GM18505 (cell line): ENCODE data around the gene CRIM1.

Experiments used
- ATAC-seq: cut with Tn5 transposase; IDR thresholded peaks from one replicate; pipeline ENCODE4 v1.9.1; 2021; ENCODE audit not compliant: unreplicated experiment
- POLR2A ChIP-seq: IDR thresholded peaks from 4 replicates; pipeline ENCODE4 v1.6.1; 2011; ENCODE audit warnings: borderline replicate concordance; ENCODE audit not compliant: insufficient read depth, insufficient read length; ENCODE audit errors: extremely low read depth

Gene CRIM1

DNA sequence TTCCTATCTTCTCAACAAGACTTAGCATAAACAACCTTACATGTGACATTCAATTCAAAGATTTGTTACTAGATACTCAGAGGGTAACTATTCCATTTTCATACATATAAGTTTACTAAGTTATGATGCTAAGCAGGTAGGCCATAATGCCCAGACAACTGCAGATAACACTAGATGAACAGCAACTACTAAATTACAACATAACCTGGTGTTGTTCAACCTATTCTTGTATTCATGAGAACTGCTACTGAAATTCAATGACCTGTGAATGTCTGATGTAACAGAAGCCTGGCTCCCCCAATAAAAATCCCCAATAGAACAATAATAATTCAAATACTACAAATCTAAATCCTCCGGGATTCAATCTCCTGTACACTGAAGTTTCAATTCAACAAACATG is 217.6 kb downstream of the CRIM1 start:
- no peak for TF ChIP-seq POLR2A
- ATAC-seq, result no peak

DNA sequence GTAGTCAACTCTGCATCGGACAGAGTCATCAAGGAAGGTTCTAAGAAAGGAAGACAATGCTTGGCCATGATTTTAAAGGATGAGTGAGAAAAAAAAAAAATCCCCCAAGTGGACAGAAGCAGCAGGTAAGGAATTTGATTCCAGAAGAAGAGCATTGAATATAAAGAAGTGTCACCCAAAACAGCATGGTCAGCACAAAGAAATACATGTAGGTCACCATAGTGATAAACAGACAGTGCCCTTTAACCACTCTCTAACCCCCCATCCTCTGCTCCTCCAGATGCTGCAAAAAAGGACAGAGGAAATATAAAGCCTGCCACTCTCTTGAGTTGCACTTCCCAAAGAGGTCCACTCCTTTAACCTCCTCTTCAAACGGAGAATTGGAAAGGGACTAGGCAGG is 219.0 kb downstream of the CRIM1 start:
- ATAC-seq, result no peak
- no peak for TF ChIP-seq POLR2A

DNA sequence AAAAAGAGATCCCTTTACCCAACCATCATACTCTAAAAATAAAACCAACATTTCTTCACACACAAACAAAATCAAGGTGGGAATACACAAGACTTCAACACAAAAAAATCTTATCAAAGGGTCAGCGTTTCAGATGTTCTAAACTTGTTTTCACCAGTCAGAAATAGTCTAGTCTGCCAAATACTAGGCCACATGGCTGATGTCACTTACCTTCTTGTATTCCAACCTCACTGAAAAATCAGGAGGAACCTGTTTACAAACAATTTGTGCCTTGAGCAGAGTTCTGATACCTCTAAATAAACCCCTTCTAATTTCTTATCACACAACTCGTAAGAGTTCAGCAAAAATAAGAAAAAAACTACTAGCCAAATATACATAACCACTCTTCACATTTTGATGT is 222.3 kb downstream of the CRIM1 start:
- no peak for ATAC-seq
- TF ChIP-seq POLR2A, result no peak

DNA sequence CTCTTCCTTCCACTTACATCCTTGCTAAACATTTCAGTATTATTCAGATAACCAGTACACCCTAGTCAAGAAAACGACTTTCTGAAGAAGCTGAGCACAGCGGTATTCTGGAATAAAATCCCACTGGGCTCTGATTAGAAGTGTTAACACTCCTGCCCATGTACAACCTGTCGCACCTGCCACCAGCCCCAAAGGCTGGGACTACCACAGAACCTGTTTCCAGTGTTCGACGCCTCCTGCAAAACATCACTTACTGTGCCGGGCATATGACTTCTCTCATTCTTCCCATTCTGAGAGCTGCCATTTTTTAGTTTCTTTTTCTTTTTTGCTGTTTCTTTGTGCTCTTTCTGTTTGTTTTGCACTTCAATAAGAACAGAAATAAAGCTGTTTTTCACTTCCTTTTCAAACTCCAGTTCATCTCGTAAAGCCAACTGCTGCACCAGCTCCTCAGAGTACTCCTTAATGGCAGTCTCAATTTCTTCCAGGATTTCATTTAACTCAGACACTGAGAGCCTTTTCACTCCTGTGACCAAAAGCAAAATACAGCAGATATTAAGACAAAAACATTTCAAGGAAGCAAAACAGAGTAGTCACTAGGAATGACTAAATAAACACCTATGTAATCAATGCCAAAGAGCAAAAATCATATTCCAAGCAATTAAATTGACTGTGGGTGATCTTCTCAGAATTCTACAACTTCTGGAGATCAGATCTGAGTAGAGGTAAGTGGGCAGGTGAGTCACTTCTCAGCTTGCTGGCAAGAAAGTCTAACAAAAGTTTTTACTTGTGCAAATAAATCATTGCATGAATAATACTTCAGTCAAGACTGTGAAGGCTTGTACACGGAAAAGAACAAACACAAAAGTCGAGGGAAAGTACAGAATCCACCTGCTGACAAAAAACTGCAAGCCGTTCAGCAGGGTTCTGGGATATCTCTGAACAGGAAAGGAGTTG is 223.0 kb downstream of the CRIM1 start:
- no peak for ATAC-seq
- TF ChIP-seq POLR2A, result no peak

DNA sequence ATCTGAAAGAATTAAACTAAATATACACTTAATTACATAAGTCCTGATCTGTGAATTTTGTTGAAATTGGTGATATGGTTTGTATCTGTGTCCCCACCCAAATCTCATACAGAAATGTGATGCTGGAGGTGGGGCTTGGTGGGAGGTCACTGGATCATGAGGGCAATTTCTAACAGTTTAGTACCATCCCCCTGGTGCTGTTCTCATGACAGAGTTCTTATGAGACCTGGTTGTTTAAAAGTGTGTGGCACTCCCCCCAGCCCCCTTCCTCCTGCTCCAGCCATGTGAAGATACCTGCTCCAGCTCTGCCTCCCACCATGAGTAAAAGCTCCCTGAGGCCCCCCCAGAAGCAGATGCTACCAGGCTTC is 223.7 kb downstream of the CRIM1 start:
- no peak for ATAC-seq
- TF ChIP-seq POLR2A, result no peak

DNA sequence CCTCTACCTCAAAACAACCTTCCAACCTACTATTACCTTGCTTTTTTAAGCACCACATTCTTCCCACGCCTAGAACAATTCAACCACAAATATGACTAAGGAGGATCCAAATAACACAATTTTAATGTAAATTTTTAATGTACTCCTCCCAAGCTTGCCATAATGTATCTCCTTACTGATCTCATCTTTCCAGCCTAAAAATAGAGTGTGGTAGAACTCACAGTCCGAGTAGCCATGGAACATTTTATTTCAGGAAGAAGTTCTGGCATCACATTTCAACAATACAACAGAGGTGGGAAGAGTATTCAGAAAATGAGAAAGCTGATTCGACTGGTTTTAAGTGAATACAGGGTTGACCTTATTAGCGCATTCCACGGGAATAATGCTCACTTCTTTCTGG is 227.0 kb downstream of the CRIM1 start:
- TF ChIP-seq POLR2A, result no peak
- no peak for ATAC-seq

DNA sequence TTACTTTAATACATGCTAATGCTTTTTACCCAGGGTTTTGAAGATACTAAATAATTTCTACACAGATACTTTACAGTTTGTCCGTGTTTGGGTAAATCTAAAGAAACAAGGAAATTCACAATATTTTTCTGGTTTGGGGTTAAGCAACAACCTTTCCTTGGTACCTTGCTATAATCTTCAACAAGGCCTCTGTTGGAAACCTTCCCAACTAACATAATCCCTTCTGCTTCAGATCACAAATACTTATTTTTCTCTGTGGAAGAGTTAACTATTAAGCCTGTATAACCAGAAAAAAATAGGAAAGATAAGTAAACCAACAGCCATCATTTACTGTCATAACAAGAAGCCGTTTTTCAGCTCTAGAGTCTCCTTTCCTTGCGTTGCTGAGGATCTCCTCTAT is 227.4 kb downstream of the CRIM1 start:
- no peak for TF ChIP-seq POLR2A
- no peak for ATAC-seq

DNA sequence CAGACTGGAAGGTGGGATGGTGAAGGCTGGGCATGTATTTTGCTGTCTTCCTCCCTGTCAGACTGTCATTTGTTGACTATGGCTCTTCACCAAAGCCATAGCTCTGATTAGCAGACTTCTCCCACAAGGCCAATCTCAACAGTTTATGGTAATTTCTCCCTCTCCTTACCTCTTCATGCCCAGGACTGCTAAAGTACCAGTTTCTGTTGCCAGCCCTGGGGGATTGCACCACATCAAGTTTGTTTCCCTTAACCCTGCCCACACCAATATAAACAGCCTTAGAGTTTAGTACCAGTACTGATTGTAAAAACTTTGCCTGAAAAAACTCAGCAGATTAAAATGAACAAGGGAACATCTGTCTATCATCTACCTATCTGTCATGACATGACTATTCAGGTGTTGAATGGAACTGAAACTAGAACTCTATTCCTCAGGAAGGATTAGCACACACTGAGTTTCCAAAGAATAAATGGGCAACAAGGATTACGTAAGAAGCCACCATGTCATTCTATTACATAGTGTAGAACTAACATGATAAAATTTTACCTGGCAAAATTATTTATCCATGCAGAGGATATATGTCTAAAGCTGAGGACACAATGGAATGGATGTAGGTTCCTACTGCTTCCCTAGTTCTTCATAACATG is 228.7 kb downstream of the CRIM1 start:
- no peak for ATAC-seq
- TF ChIP-seq POLR2A, result no peak

DNA sequence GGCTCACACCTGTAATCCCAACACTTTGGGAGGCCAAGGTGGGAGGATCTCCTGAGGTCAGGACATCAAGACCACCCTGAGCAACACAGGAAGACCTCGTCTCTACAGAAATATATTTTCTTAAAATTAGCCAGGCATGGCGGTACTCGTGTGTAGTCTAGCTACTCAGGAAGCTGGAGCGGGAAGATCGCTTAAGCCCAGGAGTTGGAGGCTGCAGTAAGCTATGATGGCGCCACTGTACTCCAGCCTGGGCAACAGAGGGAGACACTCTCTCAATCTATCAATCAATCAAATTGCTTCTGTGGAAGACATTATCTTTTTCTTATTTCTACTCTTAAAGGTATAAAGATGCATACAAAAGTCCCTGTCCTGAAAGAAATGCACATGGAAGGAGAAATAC is 231.1 kb downstream of the CRIM1 start:
- TF ChIP-seq POLR2A, result no peak
- no peak for ATAC-seq

DNA sequence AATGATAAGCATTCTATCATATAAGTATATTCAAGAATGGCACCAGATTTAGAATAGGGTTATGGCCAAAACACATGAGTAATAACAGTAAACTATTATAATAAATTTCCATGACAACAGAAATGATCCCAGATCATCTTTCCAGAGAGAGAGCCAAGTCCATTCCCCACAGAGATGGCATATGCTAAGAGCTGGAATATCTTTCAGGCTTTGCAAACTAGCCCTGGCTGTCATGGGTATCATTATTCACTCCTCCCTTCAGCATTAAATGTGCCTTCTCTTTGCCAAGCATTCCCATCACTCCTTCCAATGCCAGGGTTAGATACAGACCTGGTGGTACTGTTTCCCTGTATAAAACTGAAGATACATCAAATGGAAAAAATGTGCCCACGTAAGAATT is 231.5 kb downstream of the CRIM1 start:
- no peak for TF ChIP-seq POLR2A

DNA sequence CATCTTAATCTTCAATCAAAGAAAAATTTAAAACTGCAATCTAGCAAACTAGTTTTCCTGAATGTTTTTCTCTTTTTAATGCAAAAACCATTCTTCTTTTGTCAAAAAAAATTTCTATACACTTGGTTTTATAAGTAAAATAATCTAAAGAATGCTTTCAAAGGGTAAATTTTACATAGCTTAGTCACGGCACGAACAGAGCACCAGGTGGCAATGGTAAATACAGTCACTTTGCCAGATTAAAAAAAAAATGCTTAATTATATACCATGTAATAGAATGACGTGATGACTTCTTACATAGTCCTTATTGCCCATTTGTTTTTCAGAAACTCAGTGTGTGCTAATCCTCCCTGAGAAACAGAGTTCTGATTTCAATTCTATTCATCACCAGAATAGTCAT is 232.0 kb downstream of the CRIM1 start:
- TF ChIP-seq POLR2A, result no peak
- no peak for ATAC-seq

More for the DNA sequence above, 231.5 kb downstream of the CRIM1 start:
- ATAC-seq, result no peak

DNA sequence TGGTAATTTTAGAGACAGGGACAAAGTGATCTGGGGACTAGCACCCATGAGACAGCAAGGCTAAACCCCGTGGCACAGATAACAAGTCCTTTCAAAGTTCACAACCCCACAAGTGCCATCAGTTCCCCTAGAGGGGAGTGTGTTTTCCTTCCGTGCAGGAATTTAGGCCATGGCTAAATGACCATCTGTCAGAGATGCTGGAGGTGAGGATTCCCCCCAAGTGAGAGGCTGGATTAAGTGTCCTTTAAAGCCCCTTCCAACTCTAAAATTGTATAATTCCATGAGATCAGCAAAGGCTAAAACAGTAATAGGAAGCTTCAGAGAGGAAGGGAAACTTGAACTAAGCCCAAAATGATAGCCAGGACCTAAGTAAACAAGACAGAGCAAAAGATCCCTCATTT is 233.7 kb downstream of the CRIM1 start:
- ATAC-seq, result no peak
- TF ChIP-seq POLR2A, result no peak

DNA sequence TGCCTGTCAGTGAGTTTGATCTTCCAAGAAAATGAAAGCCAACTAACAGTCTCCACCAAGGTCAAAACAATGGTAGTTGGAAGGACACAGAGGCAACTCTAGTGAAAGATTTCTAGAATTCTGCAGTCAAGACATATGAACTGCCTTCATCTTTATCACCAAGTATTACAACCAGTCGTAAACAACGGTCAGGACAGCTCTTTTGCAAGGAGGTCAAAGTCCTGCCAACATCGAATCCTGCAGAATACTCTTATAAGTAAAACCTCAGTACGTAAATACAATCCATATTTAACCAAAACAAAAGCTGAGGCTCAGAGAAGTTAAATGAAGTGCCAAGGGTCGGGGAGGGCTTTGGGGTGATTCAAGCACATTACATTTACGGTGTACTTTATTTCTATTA is 239.3 kb downstream of the CRIM1 start:
- no peak for ATAC-seq
- TF ChIP-seq POLR2A, result no peak

DNA sequence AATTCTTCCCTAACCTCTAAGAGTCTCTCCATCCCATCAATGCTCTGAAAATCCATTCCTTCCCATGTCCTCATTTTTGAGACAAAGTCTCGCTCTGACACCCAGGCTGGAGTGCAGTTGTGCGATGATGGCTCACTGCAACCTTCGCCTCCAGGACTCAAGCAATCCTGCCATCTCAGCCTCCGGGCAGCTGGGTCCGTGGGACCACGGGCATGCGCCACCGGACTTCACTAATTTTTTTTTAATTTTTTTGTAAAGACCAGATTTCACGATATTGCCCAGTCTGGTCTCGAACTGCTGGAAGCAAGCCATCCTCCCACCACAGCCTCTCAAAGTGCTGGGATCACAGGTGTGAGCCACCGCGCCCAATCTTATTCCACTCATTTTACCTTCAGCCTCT is 240.8 kb downstream of the CRIM1 start:
- no peak for ATAC-seq
- no peak for TF ChIP-seq POLR2A
